ENCODE results near the gene USP25.

USP25 gene

GRCh38 chr21:15820327-15820726 lies 90.5 kb downstream of the USP25 start:
- peak; percentile 44 for DNase-seq

DNA sequence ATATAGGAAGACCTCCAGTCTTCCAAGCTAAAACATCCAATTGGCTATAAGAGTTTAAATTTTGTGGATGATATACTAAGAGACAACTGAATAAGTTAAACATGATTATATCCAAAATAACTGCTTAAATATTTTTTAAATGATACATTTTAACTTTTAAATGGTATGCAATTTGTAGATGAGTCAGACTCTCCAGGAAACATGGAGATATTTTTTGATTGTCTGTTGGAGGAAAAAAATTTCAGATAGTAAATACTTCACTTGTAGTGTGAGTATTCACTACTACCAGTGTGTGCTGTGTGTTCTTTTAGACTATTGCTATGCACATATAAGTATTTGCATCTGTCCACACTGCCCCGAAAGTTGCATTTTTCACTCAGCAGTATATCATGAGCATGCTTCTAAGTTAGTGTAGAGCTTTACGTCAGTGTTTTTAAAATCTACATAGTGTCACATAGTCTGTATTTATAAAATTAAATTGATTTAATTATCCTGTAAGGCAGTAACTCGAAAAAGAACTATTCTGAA lies 91.1 kb downstream of the USP25 start:
- no peak for DNase-seq

GRCh38 chr21:15823486-15824150 lies 93.8 kb downstream of the USP25 start:
- no peak for DNase-seq

DNA sequence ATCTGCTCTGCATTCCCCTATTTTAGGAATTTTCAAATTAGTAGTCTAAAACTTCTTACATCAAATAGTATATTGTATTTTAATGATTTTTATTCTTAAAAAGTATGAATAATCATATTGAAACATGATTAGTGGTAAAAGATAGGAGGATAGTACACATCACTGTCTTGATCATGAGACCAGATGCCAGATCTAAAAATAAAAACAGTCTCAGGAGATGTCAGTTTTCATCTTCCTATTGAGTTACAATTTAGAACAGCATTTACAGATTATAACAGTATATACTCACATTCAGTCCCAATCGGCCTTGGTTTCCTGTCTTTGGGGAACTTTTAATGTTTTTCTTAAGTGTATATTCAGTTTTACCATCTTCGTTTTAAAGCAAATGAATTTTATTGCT lies 95.9 kb downstream of the USP25 start:
- no peak for DNase-seq

DNA sequence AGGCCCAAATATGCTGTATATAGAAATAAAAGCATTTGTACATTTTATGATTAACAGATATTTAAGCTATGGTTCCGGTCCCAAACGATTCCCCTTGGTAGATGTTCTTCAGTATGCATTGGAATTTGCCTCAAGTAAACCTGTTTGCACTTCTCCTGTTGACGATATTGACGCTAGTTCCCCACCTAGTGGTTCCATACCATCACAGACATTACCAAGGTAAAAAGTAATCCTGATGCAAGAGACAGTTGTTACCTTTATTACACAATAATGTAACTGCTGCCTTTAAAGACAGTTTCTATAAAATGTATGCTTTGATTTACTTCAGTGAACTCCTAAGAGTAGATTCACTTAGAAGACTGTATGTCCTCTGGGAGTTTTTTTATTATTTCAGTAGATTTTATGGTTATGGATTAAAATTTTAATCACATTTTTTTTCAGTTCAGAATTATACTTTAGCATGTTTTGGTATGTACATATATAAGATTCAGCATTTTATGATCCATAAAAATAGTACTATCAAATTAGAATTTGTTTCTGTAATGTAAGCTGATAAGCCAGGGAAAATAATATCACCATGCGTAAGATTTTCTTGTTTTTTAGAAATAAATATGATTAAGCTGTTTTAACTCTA lies 96.5 kb downstream of the USP25 start:
- DNase-seq: peak; percentile 17

- no peak for DNase-seq
Measured at GRCh38 chr21:15826908-15827601, 97.3 kb downstream of the USP25 start.

DNA sequence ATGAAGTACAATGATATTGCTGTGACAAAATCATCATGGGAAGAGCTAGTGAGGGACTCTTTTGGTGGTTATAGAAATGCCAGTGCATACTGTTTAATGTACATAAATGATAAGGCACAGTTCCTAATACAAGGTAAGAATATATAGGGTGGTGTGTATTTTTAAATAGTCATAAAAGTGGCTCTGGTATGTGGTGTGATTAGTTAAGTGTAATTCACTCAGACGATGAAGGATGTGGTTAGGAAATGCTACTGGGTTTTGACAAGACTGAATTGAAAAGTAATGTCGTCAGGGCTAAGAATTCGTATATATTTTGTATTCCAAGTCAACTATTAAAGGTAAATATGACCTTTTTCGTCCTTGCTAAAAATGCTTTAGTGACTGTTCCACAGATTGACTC lies 101.7 kb downstream of the USP25 start:
- DNase-seq: no peak

DNA sequence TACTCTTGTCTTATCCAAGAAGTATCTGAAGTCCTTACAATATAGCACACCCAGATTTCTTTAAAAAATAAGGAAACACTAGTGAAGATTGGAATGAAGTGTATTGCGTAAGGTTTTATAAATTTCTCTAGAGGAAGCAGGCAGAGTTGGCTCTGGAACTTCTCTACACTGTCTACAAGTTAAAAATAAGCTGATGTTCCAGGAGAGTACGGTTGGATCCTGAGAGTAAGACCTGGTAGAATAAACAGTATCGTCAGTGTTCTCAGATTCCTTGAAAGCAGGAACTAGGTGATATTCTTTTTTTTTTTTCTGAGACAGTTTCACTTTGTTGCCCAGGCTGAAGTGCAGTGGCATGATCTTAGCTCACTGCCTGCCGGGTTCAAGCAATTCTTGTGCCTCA lies 107.9 kb downstream of the USP25 start:
- no peak for DNase-seq

- DNase-seq: no peak
Measured at GRCh38 chr21:15839026-15839425, 109.2 kb downstream of the USP25 start.

- DNase-seq: no peak
Measured at GRCh38 chr21:15839601-15840000, 109.8 kb downstream of the USP25 start.

DNA sequence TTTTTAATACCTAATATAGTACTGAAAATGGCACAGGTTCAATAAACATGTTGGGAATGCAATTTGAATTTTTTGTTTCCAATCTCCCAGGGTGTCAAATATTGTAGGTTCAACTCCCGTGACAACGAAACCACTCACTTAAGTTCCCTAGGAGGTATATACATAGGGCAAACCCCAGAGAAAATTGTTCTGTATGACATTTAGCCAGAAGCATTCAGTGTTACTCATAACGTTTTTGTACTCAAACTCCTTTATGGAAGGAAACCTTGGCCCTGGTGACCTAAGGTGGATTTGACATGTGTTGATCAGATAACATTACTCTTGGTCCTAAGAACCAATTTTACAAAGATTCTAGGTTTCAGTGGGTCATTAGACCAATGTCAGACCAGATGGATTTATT lies 110.6 kb downstream of the USP25 start:
- no peak for DNase-seq

GRCh38 chr21:15841856-15842564 lies 112.2 kb downstream of the USP25 start:
- no peak for DNase-seq

DNA sequence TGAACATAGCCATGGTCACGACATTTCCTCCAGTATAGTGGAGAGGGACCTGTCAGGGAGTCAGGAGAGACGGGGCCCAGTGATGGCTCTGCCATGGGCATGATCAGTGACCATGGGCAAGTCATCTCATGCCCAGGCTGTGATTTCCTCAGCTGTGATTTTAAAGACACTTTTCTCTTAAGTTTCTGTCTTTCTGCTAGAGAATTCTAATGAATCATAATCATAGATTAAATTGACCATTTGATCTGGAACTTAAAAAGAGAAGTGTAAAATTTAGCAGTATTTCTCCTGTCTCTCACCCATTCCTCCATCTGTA lies 112.7 kb downstream of the USP25 start:
- no peak for DNase-seq

GRCh38 chr21:15843766-15844165 lies 114.0 kb downstream of the USP25 start:
- no peak for DNase-seq

DNA sequence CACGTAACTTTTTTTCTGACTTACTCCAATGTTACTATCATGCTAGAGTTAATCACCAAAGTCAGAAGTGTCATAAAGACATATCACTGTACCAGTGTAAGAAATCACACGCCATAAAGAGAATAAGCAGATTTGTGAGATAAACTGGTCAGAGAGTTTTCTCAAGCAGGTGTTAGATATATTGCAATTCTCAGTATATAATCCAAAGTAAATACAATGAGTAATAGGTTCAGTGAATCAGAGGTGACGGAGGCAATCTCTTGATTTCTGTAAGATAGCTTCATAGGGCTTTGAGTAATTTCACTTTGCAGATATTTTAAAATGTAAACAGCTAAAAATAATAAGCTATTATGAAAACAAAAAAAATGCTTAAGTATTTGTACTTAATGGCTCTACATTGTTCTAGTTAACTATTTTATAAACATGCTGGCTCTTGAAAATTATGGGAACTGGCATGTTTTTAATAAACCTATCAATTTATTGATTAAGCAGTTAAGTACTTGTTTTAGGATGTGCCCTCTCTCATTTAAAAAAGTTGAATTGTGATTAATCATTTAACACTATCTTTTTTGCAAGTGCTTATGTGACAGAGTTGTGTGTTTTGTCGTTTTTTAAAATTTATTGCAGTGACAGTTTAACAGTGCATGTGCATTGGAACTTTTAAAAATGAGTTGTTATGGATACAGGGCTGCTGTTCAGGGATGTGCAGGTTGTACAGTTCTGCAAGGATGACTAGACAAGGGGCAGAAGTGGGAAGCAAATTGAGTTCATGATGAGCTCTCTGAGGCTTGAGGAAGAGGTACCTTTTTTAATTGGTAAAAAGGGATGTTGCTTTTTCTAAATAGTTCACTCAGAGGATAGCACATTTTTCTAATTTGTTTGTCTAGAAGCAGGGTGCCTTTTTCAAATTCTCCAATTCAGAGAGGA lies 119.1 kb downstream of the USP25 start:
- DNase-seq: no peak

DNA sequence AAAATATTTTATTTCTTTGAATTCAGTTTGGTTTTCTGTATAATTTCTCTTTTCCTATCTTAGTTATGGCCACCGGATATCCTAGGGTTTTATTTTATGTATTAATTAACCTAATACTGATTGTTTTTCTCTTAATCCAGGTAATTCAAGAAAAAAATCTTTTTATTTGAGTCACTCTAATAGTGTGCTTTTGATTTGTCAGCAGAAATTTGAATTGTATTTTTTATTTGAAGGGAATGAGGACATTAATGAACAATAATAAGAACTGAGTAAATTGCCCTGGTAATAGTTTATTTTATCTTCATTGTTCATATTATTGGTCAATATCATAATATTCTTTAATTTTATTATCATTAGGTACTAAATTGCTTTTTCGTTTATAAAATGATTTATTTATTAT lies 120.1 kb downstream of the USP25 start:
- DNase-seq: no peak

DNA sequence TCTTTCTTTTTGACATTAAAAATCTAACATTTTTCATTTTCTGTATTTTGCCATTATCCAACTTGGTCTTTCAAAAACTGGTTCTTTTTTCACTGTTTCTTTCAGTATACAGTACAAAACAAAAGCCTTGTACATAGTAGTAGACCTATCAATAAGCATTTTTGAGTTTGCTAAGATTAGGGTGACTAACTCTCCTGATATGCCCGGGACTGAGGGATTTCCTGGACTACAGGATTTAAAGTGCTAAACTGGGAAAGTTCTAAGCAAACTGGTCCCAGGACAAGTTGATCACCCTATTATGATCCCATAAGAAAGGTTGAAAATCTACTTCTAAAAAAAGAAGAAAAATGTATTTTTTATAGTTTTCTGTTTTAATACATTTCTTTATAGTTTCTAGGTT lies 120.9 kb downstream of the USP25 start:
- DNase-seq: no peak

DNA sequence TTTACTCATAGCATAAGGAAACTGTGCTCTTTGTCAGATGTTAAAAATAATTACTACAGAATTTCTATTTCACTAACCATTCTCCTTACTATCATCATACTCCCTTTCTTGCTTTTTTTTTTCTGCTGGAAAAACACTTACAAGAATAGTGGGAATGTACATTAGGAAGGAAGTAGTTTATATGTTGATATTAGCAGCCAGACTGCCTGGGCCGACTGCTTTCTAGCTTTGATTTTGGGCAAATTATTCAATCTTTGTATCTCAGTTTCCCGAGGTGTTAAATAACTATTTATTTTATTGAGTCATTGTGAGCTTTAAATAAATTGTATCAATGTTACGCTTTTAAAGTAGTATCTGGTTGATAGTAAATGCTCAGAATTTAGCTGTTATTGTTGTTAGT lies 122.4 kb downstream of the USP25 start:
- DNase-seq: no peak

DNA sequence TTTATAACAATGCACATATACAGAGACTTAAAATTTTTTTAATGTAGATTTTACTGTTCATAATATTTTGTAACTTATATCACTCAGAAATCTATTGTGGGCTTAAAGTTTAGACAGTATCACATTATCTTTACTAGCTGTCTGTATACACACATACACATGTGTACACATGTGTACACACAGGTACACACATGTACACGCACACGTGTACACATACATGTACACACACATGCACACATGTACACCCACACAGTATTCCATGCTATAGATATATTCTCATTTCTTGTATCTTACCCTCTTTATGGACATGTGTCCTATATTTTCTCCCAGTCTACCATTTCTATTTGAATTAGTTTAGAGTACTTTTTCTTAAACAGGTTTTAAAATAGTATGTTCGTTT lies 123.3 kb downstream of the USP25 start:
- no peak for DNase-seq

GRCh38 chr21:15856813-15857212 lies 127.0 kb downstream of the USP25 start:
- no peak for DNase-seq

- DNase-seq: no peak
Measured at GRCh38 chr21:15857740-15858139, 128.0 kb downstream of the USP25 start.

DNA sequence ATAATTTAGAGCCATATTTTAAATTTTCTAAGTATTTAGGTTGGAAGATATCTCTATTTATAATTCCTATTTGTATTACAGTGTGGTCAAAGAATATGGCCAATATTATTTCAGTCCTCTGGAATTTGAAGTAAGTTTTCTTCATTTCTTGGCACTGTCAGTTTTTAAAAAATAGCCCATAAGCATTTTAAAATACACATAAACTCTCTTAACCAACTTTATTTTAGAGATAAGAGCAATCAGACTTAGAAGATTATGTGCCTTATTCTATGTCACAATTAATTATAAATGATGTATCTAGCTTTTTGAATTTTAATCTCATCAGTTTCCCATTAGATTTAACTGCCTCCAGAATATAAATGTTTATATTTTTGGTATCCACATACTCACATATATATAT lies 130.8 kb downstream of the USP25 start:
- DNase-seq: no peak

DNA sequence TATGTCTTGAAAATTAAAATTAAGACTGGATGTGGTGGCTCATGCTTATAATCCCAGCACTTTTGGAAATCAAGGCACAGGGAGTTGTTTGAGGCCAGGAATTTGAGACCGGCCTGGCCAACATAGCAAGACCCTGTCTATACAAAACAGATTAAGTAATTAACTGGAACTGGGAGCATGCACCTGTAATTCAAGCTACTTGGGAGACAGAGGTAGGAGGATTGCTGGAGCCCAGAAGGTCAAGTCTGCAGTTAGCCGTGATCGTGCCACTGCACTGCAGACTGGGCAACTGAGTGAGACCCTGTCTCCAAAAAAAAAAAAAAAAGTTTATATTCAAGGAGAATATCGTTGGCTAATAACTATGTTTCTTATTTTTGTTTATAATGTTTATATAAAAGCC lies 139.2 kb downstream of the USP25 start:
- no peak for DNase-seq

Data from MV-4-11 (cell line).